Panc1 (cell line): ENCODE measurements around the gene NPW. TPM values are rescaled to one million over a fixed set of nuclear protein-coding genes. Genes with fewer than 3 reads are reported as not detected.

Experiments used
- ATAC-seq: fragments of 200-7000 bp; cut with Tn5 transposase; 2 replicates; pipeline ENCODE4 v1.9.1; 2020; ENCODE audit warnings: mild to moderate bottlenecking, moderate library complexity
- BruUV-seq: library from RNA; stranded (reverse); fragments of 400-500 nt; replicated peaks from 2 replicates; lab custom pipeline; 2021; lab: Mats Ljungman, UMichigan
- CTCF ChIA-PET: fragments of 300-600 bp; sonication (Branson Sonifier 250); formaldehyde crosslinking; loops from one replicate; lab custom pipeline; 2022; ENCODE audit warnings: antibody characterized with exemption; lab: Charles Lee
- POLR2A ChIA-PET: fragments of 300-600 bp; sonication (Branson Sonifier 250); formaldehyde crosslinking; loops from one replicate; lab custom pipeline; 2022; ENCODE audit warnings: antibody characterized with exemption; lab: Charles Lee
- DNase-seq: peaks from one replicate; pipeline ENCODE4 v3.0.0-alpha.2; 2010; ENCODE audit warnings: low read depth, low spot score
- H3K27ac ChIP-seq: 2 replicates; pipeline ENCODE4 v1.5.1; 2011; ENCODE audit warnings: mild to moderate bottlenecking, low read length, inconsistent platforms
- H3K27me3 ChIP-seq: fragments of 200-500 bp; sonication (Bioruptor generic); 2 replicates; pipeline ENCODE4 v1.6.0; 2014; ENCODE audit warnings: low read length, inconsistent platforms; ENCODE audit not compliant: control insufficient read depth, insufficient read depth
- H3K36me3 ChIP-seq: fragments of 200-500 bp; sonication (Bioruptor generic); 2 replicates; pipeline ENCODE4 v1.5.1; 2014; ENCODE audit warnings: inconsistent platforms, mild to moderate bottlenecking, low read length, moderate library complexity; ENCODE audit not compliant: control insufficient read depth, insufficient read depth
- H3K4me1 ChIP-seq: 2 replicates; pipeline ENCODE4 v1.5.1; 2011; ENCODE audit warnings: inconsistent platforms, mild to moderate bottlenecking, low read length, moderate library complexity; ENCODE audit not compliant: control insufficient read depth, insufficient read depth
- H3K4me3 ChIP-seq, 2 experiments: 2 replicates each; pipeline ENCODE4 v1.5.1; 2011 to 2012; ENCODE audit warnings: low read depth in 2 of 2, low read length in 2 of 2, mild to moderate bottlenecking in 2 of 2, inconsistent platforms in 1 of 2, moderate library complexity in 1 of 2
- H3K9me3 ChIP-seq: fragments of 200-500 bp; sonication (Bioruptor generic); 2 replicates; pipeline ENCODE4 v1.5.1; 2014; ENCODE audit warnings: low read depth, mild to moderate bottlenecking, inconsistent platforms, low read length, moderate library complexity; ENCODE audit not compliant: control insufficient read depth, insufficient read depth
- CTCF ChIP-seq: fragments of 450-650 bp; IDR thresholded peaks from 2 replicates; pipeline ENCODE4 v1.5.1; 2017; ENCODE audit warnings: mild to moderate bottlenecking
- POLR2AphosphoS5 ChIP-seq: IDR thresholded peaks from 2 replicates; pipeline ENCODE4 v1.6.1; 2012; ENCODE audit warnings: mild to moderate bottlenecking, low read depth, low read length, moderate library complexity
- REST ChIP-seq, 2 experiments: IDR thresholded peaks; 2 replicates each; pipeline ENCODE4 v1.6.1; 2011 to 2012; ENCODE audit warnings: low read depth in 2 of 2, control low read depth in 1 of 2, low read length in 1 of 2, mild to moderate bottlenecking in 1 of 2, moderate library complexity in 1 of 2; ENCODE audit not compliant: insufficient read depth in 1 of 2
- SIN3A ChIP-seq: IDR thresholded peaks from 2 replicates; pipeline ENCODE4 v1.6.1; 2012; ENCODE audit warnings: low read depth, mild to moderate bottlenecking, low read length, moderate library complexity, borderline replicate concordance; ENCODE audit not compliant: insufficient read depth
- TCF7L2 ChIP-seq: IDR thresholded peaks from 2 replicates; pipeline ENCODE4 v1.6.1; 2011; ENCODE audit warnings: mild to moderate bottlenecking, low read depth, low read length, inconsistent platforms
- in situ Hi-C: cut with HindIII; loops from 2 replicates; pipeline ENCODE4 v1.10.0; 2016; ENCODE audit warnings: low sequenced_read_pairs, low pct_unique_long_range_greater_than_20kb
- intact Hi-C: fragments of 100-400 bp; cut with micrococcal nuclease; formaldehyde crosslinking; loops from one replicate; pipeline ENCODE4 v1.10.0; 2022; ENCODE audit not compliant: unreplicated experiment
- total RNA-seq: library from RNA; stranded (reverse); gene quantifications from one replicate; pipeline ENCODE4 v1.2.1, GENCODE V29; 2021; ENCODE audit not compliant: unreplicated experiment

The NPW gene
- total RNA-seq, 1 experiment from 2014 or later = 15.3 TPM

- POLR2A ChIA-PET = no interaction called here
- BruUV-seq = no TSS peak
- intact Hi-C loops = no loop called here
- Histone ChIP-seq H3K27me3 (no peaks in the 10 kb centered on the region), H3K27ac (no peak overlapping the region), H3K9me3 (no peaks in the 10 kb centered on the region), H3K4me1 (peaks cover 15% of the 10 kb centered on the region; the same call in 1 of the 2 replicates), H3K4me3 (no peak overlapping the region), H3K36me3 (no peaks in the 10 kb centered on the region)
- CTCF ChIA-PET = interaction anchor here (0.6 kb wide), 1 partner anchor 149 kb away, joined by 4 read pairs; no protein-coding TSS in a partner anchor
- DNase-seq (no peak), ATAC-seq (no peak)
- no peak for TF ChIP-seq CTCF
- TF ChIP-seq TCF7L2 = no peak
- in situ Hi-C loops = no loop called here
Measured at GRCh38 chr16:1991588-1991947, 28.0 kb upstream of the NPW start.

- no peak overlapping the region for H3K4me3 ChIP-seq
- POLR2A ChIA-PET = no interaction called here
- in situ Hi-C loops = no loop called here
Measured at GRCh38 chr16:1991948-1992703, 27.5 kb upstream of the NPW start.

More at GRCh38 chr16:1991948-1992703, 27.5 kb upstream of the NPW start:
- TF ChIP-seq CTCF (no peak), SIN3A (no peak), POLR2AphosphoS5 (no peak), REST (IDR thresholded peaks at IDR 0.05; ENCODE audit: insufficient read depth in 1 of 2, low read depth in 2 of 2, low read length in 1 of 2) (no peak), TCF7L2 (no peak)
- peaks cover 15% of the 10 kb centered on the region; the same call in 1 of the 2 replicates for H3K4me1 ChIP-seq
- H3K27me3 ChIP-seq = no peaks in the 10 kb centered on the region
- H3K9me3 ChIP-seq = no peaks in the 10 kb centered on the region
- H3K27ac ChIP-seq = no peak overlapping the region
- DNase-seq (no peak), ATAC-seq (no peak)
- CTCF ChIA-PET = interaction anchor here (0.6 kb wide), 1 partner anchor 148 kb away, joined by 4 read pairs; no protein-coding TSS in a partner anchor
- intact Hi-C loops = no loop called here
- H3K36me3 ChIP-seq = no peaks in the 10 kb centered on the region
- no TSS peak for BruUV-seq
